ENCODE data around the gene RSBN1. TPM values are rescaled to one million over a fixed set of nuclear protein-coding genes. Genes with fewer than 3 reads are reported as not detected.
A peak's percentile ranks its signal among the peaks of the same experiment; 100 is the strongest.

RSBN1 gene
- polyA plus RNA-seq, 5 donors = 15.9 to 26.8 (median 24.5) TPM

DNA sequence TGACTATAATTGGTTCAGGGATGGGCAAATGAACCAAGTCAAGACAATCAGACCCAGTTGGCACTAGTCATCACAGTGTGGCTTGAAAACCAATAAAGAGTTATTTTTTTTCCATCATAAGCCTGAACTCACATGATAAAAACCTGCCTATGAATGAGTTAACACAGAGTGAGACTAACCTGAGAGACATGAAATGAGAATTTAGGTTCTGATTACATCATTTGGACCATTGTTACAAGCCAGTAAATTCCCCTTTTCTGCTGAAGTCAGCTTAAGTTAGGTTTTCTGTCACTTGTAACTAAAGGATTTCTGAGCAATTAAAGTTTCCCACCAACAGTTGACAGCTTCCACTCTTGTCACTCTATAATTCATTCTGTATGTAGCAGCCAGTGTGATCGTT is 9.6 kb upstream of the RSBN1 start:
- no peak for DNase-seq

DNA sequence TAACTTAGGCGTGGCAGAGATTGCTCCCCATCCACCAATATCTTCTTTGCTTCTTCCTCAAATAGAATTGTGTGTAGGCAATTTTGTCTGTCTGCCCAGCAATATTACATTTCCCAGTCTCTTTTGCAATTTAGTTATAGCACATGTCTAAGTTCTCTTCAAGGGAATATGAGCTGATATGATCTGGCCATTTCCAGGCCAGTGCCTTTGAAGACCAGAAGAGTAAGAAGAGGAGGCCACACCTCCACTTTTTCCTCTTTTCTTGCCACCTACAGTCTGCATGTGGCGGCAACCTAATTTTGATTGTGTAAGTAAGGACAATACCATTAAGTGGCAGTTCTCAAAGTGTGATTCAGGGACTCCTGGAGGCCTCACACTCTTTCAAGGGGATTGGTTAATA is 6.3 kb upstream of the RSBN1 start:
- no peak for DNase-seq

DNA sequence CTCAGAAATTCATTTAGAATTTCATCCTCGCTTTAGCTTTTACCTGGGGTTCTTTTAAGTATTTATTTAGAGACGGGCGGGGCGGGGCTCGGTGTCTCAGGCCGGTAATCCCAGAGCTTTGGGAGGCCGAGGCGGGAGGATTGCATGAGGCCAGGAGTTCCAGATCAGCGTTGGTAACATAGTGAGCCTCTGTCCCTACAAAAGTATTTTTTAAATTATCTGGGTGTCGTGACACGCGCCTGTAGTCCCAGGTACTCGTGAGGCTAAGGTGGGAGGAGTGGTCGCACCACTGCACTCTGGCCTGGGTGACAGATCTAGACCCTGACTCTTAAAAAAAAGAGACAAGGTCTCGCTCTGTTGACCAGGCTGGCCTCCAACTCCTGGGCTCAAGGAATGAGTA is 942 bp upstream of the RSBN1 start:
- DNase-seq = no peak

DNA sequence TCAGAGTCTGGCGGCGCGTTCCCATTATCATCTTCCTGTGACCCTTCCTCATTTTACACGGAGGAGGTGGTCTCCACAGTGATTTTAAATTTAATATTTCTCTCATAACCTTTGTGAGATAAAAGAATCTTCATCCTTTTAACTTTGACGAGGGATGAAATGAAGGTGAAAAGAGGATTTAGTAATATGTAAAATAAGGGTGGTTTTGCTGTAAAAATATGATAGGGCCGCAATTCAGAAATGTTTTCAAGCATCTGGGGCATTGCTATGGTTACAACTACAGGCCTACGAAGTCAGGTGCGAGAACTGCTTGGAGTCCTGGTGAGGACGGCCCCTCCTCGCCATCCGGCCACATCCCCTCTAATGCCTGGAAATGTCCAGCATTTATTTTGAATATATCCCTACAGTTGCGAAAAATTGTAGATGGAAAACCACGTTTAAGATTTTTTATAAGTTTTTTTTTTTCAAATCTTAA is 422 bp upstream of the RSBN1 start:
- no peak for DNase-seq

DNA sequence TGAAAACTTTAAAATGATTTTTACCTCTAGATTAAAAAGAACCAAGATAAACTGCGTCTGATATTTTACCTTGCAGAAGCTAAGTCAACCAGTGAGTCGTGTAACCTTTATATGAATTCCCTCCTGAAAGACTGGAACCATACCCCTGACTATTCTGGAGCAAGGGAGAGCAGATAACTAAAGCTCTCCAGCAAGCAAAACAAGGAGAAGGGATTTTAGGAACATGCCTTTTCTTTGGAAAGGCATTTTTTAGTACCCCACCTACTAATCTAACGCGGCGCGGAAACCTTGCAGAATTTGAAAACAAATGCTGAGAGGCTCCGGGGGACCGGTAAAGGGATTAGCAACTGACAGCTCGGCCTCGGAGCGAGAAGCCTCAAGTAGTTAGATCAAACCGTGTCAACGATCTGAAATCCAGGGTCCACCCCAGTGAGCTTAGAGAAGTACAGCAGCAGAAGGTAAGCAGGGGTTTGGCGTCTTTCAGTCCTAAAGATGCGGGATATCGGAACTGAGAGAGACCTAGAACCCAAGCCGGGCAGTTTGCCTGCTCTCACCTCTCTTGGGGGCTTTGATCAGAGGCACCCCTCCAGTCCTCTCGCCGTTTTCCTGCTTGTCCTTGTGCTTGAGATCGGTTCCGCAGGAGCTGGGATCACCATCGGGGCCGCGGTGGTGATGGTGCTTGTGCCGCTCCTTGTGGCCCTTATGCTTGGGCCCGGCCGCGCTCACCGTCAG is 954 bp downstream of the RSBN1 start:
- peak; percentile 49 to 65 for DNase-seq

DNA sequence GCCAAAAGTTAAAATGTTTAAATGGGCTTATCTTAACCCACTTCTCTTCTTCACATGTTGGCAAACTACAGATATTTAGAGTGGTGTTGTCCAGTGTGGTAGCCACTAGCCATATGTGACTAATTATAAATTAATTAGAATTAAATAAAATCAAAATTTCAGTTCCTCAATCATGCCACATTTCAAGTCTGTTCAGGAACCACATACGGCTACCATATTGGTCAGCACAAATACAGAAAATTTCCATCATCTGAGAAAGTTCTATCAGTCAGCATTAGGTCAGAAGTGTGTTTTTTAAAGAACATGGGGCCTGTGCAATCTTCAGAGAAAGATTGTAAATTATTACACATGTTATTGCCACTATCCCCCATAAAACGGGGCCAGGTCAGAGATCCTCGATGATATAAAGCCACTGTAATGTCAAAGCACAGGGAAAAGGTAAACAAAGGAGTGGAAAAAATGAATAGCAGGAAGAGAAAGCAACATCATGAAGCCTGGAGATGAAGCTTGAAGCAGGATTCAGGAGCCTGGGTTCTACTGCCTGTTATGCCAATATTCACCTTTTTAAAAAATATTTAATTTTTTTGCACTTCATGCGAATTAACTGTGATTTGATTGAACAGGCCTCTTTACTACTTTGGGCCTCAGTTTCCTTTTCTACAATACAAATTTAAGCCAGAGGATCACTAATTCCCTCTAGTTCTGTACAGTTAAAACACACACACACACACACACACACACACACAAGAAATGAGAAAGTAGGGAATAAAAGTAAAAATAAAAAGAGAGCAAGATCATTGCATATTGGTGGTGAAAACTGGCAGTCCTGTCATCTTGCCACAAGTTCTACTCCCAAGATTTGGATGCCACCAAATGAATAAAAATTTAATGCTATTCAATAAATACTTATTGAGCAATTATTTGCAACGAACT is 2.3 kb downstream of the RSBN1 start:
- no peak for DNase-seq

DNA sequence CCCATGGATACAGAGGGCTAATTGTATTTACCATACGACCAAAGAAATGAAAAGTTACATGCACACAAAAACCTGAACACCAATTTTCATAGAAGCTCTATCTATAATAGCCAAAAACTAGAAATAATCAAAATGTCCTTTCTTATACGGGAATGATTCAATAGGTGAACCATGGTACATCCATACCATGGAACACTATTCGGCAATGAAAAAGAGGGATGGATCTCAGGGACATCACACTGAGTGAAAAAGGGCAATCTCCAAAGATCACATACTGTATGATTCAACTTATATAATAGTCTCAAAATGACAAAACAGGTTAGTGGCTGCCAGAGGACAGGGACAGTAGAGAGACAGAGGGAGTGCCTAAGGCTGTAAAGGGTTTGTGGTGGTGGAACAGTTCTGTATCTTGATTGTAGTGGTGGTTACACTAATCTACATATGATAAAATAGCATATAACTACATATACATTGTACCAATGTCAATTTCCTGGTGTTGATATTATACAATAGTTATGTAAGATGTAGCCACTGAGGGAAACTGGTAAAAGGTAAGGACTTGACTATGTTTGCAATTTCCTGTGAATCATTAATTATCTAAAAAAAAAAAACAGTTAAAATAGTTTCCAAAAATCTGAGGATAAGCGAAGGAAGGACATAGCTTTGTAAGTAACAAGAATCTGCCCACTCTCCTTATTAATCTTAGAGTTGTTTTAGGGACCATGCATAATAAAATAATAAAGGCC is 3.7 kb downstream of the RSBN1 start:
- DNase-seq = no peak

DNA sequence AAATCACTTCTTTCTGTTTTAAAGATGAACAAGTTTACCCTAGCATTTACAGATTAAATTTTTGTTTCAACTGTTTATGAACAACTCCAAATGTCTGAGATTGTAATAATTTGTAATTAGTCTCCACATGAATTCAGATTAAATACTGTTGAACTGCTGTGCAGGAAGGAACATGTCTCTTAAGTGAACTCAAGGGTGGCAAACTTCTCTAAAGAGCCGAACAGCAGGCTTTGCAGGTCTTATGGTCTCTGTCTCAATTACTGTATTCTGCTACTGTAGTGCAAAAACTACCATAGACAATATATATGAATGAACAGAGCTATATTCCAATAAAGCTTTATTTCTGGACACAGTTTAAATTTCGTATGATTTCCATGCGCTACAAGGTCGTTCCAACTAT is 6.6 kb downstream of the RSBN1 start:
- DNase-seq = no peak

DNA sequence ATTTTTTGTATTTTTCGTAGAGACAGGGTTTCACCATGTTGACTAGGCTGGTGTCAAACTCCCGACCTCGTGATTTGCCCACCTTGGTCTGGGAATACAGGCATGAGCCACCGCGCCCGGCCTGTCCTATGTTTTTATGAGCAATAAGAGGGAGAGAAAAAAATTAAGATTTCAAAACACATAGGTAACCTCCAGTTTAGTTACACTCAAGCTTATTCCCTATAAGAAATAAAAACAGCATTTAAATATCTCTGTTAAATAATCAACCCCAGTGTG is 7.1 kb downstream of the RSBN1 start:
- no peak for DNase-seq

DNA sequence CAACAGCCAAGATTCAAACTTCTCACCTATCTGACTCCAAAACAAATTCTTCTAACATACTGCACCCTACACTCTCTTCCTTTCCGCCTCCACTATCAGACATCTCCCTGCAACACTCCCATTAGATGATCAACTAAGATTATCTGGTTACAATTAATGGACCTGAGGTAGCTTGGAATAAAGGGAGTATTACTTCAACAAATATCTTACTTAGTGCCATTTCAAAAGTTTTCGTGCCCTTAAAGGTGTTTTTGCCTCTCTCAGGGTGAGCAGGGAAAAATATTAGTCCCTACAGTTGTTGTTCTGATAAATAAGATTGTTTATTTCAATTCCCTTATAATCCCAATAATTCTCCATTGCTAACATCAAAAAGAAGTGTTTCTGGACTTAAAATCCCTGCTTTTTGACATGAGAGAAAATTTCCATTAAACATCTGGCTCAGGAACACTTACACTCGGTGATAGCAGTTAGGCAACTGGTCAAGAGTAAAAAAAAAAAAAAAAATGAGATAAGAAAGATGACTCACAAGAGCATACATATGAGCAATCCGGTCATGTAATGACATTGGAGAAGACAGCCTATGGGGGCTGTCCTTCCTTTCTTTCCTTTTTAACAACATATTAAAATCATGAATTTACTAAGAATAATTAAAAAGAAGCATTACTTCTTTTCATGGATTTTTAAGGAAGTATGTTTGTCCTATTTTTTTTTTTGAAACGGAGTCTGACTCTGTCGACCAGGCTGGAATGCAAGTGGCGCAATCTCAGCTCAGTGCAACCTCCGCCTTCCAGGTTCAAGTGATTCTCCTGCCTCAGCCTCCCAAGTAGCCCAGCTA is 7.6 kb downstream of the RSBN1 start:
- peak; percentile 27 to 55 for DNase-seq

DNA sequence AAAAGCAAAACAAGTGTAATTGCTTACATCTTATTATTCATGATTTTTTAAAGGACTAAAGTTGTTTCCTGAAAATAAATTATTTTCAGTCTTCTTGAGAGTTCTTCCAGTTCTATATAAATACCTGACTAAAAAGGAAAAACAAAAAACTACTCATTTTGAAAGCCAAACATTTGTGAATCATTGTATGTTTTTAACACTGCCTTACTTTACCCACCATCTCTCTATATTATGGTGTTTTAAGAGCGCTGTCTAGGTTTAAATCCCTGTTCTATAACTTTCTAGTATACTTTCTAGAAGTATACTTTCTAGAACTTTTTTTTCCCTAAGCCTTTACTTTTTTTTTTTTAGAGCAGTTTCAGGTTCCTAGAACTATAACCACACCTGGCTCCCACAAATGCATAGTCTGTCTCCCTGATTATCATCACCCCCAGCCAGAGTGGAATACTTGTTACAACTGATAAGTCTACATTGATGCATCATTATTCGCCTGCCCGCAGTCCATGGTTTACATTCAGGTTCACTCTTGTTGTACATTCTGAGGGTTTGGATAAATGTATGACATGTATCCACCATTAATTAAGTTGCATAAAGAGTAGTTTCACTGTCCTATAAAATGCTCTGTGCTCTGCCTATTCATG is 9.8 kb downstream of the RSBN1 start:
- no peak for DNase-seq

DNA sequence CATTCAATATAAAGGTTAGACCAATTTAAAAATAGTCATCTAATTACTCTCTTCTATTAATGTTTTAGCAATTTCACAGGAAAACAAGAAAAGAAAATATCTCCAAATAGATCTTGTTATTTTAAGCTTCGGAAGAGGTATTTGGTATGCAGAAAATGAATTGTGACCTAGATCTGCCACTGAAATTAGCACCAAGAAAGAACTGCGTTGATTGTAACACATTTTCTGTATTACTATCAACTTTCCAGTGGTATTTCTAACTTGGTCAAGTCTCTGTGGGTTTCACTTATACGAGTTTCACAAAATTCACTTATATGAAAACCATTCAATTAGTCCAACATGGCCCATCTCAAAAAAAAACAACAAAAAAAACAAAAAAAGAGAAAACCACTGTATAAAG is 11.8 kb downstream of the RSBN1 start:
- DNase-seq = no peak

DNA sequence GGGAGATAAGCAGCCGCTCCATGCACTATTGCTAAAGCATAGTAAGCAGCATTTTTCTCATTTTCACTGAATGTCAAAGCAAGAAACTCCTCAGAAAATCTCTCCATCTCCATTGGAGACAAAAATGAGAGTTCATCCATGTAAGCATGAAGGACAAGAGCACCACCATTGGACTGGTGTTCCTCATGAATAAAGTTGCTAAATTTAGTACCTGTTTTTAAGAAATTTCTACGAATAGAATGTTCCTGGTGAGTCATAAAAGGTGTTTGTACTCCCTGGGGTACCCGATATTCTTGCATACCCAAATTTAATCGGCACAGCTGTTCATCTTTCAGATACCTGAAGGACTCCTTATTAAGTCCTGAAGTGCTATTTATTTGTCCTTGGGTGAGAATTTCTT is 14.8 kb downstream of the RSBN1 start:
- DNase-seq = no peak

DNA sequence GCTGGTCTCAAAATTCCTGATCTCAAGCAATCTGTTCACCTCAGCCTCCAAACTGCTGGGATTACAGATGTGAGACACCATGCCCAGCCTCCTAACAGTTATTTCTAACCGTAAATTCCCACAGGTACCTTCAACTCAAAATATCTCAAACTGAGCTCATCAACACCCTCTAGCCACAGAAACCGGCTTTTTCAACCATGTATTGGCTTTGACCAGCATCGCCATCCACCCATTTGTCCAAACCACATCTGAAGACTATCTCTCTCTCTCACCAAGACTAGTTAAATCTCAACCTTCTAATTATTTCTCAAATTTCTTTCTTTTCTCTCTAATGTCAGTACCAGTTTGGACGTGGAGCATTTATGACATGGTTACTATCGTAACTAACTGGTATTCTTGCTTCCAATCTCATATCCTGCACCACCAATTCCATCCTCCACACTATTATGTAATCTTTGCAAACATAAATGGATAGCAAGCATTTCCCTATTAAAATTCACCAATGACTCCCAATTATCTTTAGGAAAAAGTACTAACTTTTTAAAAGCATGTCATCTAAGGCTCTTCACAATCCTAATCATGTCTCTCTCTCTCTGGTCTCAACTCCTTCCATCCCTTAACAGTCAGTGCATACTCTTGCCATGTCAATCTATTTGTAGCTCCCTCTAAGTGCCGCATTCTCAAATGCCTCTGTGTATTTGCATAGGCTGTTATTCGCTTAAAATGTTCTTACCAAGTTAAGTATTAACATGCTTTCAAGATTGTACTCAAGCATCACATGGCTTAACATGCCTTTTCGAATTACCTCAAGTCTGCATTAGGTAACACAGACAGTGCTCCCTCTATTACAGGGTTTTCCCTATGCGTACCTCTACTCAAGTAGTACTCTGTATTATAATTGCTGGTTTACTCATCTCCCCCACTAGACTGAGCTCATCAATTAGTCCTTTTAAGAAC is 18.1 kb downstream of the RSBN1 start:
- peak; percentile 30 to 34 for DNase-seq

DNA sequence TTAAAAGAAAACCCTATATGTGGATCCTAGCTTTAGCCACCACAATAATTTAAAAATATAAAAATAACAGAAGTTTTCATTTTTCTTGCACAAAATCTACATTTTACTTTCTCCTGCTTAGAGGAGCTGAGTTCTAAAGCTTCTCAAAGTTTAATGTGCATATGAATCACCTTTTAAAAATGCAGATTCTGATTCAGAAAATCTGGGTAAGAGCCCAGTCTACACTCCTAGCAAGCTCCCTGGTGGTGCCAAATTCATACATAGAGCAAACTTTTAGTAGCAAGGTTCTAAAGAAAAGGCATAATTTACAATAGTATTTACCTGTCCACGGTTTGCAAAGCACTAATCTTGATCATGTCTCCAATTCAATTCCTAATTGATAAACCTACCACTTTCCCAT is 19.3 kb downstream of the RSBN1 start:
- DNase-seq = no peak

DNA sequence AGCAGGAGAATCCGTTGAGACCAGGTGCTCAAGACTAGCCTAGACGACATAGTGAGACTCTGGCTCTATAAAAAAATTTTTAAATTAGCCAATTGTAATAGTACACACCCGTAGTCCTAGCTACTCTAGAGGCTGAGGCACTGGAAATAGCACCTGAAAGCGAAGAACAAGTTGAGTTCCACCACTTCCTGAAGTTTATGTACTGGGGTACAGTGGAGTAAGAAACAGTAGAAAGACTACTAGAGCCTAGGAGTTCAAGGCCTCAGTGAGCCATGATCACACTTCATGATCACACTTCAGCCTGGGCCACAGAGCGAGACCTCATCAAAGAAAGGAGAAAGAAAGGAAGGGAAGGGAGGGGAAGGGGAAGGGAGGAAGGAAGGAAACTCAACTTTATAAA is 19.8 kb downstream of the RSBN1 start:
- DNase-seq = no peak

DNA sequence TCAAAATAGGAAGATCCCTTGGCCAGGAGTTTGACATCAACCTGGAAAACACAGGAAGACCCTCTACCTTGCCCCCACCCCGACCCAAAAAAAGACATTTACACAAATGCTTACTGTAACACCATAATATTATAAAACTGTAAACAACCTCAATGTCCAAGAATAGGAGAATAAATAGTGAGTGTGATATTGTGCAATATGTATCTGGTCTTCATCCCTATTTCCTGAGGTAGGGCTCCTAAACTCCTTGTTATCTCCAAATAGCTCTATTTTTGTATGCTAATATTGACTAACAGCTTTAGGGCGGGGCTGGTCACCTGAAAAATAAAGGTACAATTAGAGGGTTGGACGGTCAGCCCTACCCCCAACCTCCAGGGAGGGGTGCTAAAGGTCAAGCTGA is 23.5 kb downstream of the RSBN1 start:
- DNase-seq = no peak

DNA sequence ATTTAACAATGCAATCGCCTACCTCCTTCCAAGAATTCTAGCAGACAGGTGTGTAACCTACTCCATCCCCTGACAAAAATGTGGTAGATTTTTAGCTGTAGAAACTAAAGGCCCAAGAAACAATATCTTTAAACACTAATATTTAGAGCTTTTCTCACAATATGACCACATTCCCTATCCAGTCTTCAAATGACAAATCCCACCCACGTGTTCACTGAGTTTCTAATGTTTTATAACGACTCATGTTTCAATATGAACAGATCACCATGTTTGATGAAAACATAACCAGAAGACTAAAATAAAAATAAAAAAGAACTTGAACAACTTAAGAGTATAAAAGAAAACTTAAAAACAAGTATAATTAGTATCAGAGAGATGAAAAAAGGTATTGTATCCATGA is 24.6 kb downstream of the RSBN1 start:
- DNase-seq = no peak

DNA sequence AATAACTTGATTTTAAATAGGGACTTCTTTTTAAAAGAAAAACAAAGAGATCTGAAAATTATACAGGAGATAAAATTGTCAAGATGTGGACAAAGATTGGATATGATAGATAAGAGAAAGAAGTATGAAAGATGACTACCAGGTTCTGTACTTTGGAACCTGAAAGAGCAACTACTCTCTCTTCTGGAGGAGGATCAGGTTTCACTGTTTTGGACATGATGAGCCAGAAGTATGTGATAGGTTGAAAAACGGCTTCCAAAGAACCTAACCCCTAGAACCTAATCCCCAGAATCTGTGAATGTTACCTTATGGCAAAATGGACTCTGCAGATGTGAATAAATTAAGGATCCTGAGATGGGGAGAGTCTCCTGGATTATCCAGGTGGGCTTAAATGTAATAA is 26.2 kb downstream of the RSBN1 start:
- DNase-seq = no peak
